Endodermal cell (in vitro differentiated cells): ENCODE data around the gene SSRP1. TPM values are rescaled to one million over a fixed set of nuclear protein-coding genes. Genes with fewer than 3 reads are reported as not detected.

ENCODE experiments used
- DNase-seq: peaks from one replicate; pipeline ENCODE4 v3.0.0-alpha.2; 2017
- H3K27ac ChIP-seq: 2 replicates; pipeline ENCODE4 v1.5.1; 2013; ENCODE audit warnings: mild to moderate bottlenecking, low read depth, low read length, moderate library complexity
- H3K27me3 ChIP-seq: 2 replicates; pipeline ENCODE4 v1.6.1; 2013; ENCODE audit warnings: mild to moderate bottlenecking, low read length, moderate library complexity; ENCODE audit not compliant: insufficient read depth, control insufficient read depth, poor library complexity, severe bottlenecking
- H3K36me3 ChIP-seq: 2 replicates; pipeline ENCODE4 v1.7.0; 2013; ENCODE audit warnings: mild to moderate bottlenecking, low read length, moderate library complexity; ENCODE audit not compliant: control insufficient read depth, insufficient read depth
- H3K4me1 ChIP-seq: one replicate; pipeline ENCODE4 v1.7.0; 2013; ENCODE audit warnings: low read length; ENCODE audit not compliant: control insufficient read depth, insufficient read depth
- H3K4me3 ChIP-seq: 2 replicates; pipeline ENCODE4 v1.5.1; 2013; ENCODE audit warnings: mild to moderate bottlenecking, low read length, moderate library complexity
- H3K9ac ChIP-seq: 2 replicates; pipeline ENCODE4 v1.6.1; 2013; ENCODE audit warnings: mild to moderate bottlenecking, low read length, moderate library complexity; ENCODE audit not compliant: poor library complexity, severe bottlenecking; ENCODE audit errors: extremely low read depth
- H3K9me3 ChIP-seq: 2 replicates; pipeline ENCODE4 v1.6.1; 2013; ENCODE audit warnings: mild to moderate bottlenecking, low read length, moderate library complexity; ENCODE audit not compliant: control insufficient read depth
- H3K27ac Mint-ChIP-seq: 2 replicates; pipeline ENCODE4 v1.8.0; 2020; ENCODE audit warnings: mixed read lengths
- H3K27me3 Mint-ChIP-seq: 2 replicates; pipeline ENCODE4 v1.8.0; 2021; ENCODE audit warnings: mild to moderate bottlenecking, mixed read lengths; ENCODE audit not compliant: insufficient read depth
- H3K36me3 Mint-ChIP-seq: 2 replicates; pipeline ENCODE4 v1.8.0; 2020; ENCODE audit warnings: low read depth, mixed read lengths
- H3K4me1 Mint-ChIP-seq: 2 replicates; pipeline ENCODE4 v1.8.0; 2020; ENCODE audit warnings: mixed read lengths
- H3K4me3 Mint-ChIP-seq: 2 replicates; pipeline ENCODE4 v1.8.0; 2020; ENCODE audit warnings: mild to moderate bottlenecking, moderate library complexity, mixed read lengths
- H3K9me3 Mint-ChIP-seq: 2 replicates; pipeline ENCODE4 v1.8.0; 2020; ENCODE audit warnings: mild to moderate bottlenecking, mixed read lengths
- WGBS, 2 experiments: methylation state at CpG; one replicate each; pipeline versions ENCODE4 v1.1.5 to v1.1.7; 2013; ENCODE audit warnings: missing lambda C conversion rate in 2 of 2, mixed read lengths in 1 of 2; ENCODE audit not compliant: insufficient coverage in 1 of 2, insufficient read length in 1 of 2; 5-methylcytosine and 5-hydroxymethylcytosine counted together
- total RNA-seq, 2 donors: library from RNA; stranded (reverse); fragmentation: NEBNext Ultra II Directional in 1 of 2; extraction: Animal tissue kit (Norgen Biotek cat#: 25700) in 1 of 2; gene quantifications; 2 replicates in 1 of 2; 3 replicates in 1 of 2; pipeline ENCODE4 v1.2.1, GENCODE V29; 2021
- TF ChIP-seq, protein P1 (sequence below): fragments of 200-600 bp; sonication (generic); conservative IDR thresholded peaks from 2 replicates; pipeline ENCODE4 v1.5.0; 2021; ENCODE audit warnings: antibody characterized with exemption, mild to moderate bottlenecking

The SSRP1 gene
- total RNA-seq, 2 donors from 2014 or later, result 145 to 182 TPM

DNA sequence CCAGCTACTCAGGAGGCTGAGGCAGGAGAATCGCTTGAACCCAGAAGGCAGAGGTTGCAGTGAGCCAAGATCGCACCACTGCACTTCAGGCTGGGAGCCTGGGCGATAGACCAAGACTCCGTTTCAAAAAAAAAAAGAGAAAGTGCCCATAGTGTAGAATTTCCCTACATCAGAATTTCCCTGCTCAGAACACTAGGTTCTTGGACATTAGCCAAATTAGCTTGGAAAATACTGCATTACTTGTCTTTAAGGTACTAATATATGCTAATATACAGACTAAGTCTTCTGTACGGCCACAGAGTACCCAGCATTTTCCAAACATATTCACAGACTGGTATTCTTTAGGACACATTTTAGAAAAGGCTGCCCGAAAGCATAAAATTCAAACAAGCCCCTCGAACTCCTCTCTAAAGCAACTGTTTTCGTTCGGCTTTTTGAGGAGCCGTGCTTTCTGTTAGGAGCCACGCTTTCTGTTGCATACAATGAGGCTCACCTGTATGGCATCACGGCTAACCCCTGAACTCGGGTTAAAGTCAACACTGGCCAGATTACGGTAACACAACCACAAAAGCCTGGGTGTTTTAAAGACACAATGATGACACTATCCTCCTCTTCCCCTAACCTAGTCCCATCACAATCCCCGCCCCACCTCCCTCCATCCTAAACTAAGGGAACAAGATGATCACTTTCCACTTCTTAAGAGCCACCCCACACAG, 29.4 kb downstream of the SSRP1 start:
- Histone ChIP-seq H3K36me3 (peaks cover 57% of the 10 kb centered on the region), H3K27me3 (no peaks in the 10 kb centered on the region), H3K9me3 (no peaks in the 10 kb centered on the region), H3K4me3 (no peak overlapping the region), H3K27ac (no peak overlapping the region), H3K9ac (no peak overlapping the region), H3K4me1 (no peaks in the 10 kb centered on the region)
- WGBS, 2 experiments, result 90 to 94% methylated on average over 10 to 15 of the region's 15 CpGs
- Mint-ChIP-seq H3K4me3 (no peak overlapping the region), H3K36me3 (peaks cover 51% of the 10 kb centered on the region), H3K9me3 (no peaks in the 10 kb centered on the region), H3K4me1 (peaks cover 19% of the 10 kb centered on the region), H3K27ac (peak overlapping the region; percentile 61), H3K27me3 (no peaks in the 10 kb centered on the region)
- DNase-seq, result no peak
- TF ChIP-seq, protein P1, sequence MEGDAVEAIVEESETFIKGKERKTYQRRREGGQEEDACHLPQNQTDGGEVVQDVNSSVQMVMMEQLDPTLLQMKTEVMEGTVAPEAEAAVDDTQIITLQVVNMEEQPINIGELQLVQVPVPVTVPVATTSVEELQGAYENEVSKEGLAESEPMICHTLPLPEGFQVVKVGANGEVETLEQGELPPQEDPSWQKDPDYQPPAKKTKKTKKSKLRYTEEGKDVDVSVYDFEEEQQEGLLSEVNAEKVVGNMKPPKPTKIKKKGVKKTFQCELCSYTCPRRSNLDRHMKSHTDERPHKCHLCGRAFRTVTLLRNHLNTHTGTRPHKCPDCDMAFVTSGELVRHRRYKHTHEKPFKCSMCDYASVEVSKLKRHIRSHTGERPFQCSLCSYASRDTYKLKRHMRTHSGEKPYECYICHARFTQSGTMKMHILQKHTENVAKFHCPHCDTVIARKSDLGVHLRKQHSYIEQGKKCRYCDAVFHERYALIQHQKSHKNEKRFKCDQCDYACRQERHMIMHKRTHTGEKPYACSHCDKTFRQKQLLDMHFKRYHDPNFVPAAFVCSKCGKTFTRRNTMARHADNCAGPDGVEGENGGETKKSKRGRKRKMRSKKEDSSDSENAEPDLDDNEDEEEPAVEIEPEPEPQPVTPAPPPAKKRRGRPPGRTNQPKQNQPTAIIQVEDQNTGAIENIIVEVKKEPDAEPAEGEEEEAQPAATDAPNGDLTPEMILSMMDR, result no peak

DNA sequence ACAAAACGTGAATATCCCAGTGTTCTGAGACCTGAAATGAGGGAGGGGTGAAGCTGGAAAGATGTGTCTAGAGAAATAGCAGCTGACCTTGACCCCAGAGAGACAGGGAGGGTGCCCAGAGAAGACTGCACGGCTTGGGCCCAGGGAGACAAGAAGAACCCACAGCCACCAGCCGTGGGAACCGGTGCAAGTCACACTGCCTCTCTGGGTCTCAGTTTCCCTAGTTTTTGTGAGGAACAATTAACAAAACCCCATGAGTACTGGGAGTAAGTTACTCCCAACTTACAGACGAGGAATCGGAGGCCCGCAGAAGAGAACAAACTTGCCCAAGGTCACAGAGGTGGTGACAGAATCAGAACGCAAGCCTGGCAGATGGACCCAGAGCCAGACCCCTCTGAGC, 30.2 kb downstream of the SSRP1 start:
- H3K36me3 ChIP-seq, result peaks cover 63% of the 10 kb centered on the region
- H3K27me3 ChIP-seq, result no peaks in the 10 kb centered on the region
- no peak overlapping the region for H3K27ac ChIP-seq
- no peaks in the 10 kb centered on the region for H3K4me1 ChIP-seq
- peaks cover 59% of the 10 kb centered on the region for H3K36me3 Mint-ChIP-seq
- no peak for DNase-seq
- peaks cover 15% of the 10 kb centered on the region for H3K4me1 Mint-ChIP-seq
- H3K9ac ChIP-seq, result no peak overlapping the region
- TF ChIP-seq, protein P1, result no peak
- peaks cover under 1% of the 10 kb centered on the region for H3K9me3 Mint-ChIP-seq
- H3K4me3 ChIP-seq, result no peak overlapping the region
- H3K4me3 Mint-ChIP-seq, result no peak overlapping the region
- 93 to 94% methylated on average over 8 of the region's 8 CpGs for WGBS, 2 experiments
- no peaks in the 10 kb centered on the region for H3K27me3 Mint-ChIP-seq
- no peak overlapping the region for H3K27ac Mint-ChIP-seq
- H3K9me3 ChIP-seq, result no peaks in the 10 kb centered on the region

DNA sequence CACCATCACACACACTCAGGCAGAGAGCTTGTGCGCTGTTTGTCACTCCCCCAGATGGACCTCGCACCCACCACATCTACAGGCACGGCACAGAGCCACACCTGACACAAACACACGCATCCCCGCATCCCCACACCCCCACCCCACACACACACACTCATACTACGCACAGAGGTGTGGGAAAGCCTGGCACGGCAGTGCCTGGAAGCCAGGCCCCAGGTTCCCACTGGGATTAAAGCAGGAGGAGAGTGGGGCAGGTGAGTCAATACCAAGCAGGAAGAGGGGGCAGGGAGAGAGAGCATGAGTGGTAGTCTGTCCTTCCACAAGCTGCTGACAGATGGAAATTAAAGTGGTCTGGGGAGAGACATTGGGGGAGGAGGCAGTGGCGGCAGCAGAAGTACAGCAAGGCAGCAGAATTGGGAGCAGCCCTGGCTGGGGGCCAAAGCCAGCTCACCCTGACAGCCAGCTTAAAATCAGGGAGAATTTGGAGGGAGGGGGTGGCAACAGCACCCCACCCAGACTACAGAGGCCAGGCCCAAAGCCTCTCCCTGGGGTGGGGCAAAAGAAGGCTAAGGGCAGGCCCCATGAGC, 31.6 kb downstream of the SSRP1 start:
- peaks cover 12% of the 10 kb centered on the region for H3K9me3 ChIP-seq
- H3K27me3 ChIP-seq, result no peaks in the 10 kb centered on the region
- H3K9me3 Mint-ChIP-seq, result peaks cover 12% of the 10 kb centered on the region
- H3K4me3 ChIP-seq, result no peak overlapping the region
- peak overlapping the region; percentile 59 for H3K27ac Mint-ChIP-seq
- H3K4me3 Mint-ChIP-seq, result no peak overlapping the region
- no peak overlapping the region for H3K27ac ChIP-seq
- no peak overlapping the region for H3K9ac ChIP-seq
- H3K36me3 Mint-ChIP-seq, result peaks cover 60% of the 10 kb centered on the region
- TF ChIP-seq, protein P1, result no peak
- 96 to 100% methylated on average over 1 to 8 of the region's 8 CpGs for WGBS, 2 experiments
- peaks cover 63% of the 10 kb centered on the region for H3K36me3 ChIP-seq
- no peaks in the 10 kb centered on the region for H3K27me3 Mint-ChIP-seq
- peaks cover 15% of the 10 kb centered on the region for H3K4me1 Mint-ChIP-seq
- H3K4me1 ChIP-seq, result no peaks in the 10 kb centered on the region
- no peak for DNase-seq
